IMR-90 (cell line): ENCODE results near the gene SAMD11. TPM values are rescaled to one million over a fixed set of nuclear protein-coding genes. Genes with fewer than 3 reads are reported as not detected.

Source experiments
- ATAC-seq: fragments of 200-7000 bp; cut with Tn5 transposase; 2 replicates; pipeline ENCODE4 v1.9.1; 2020; ENCODE audit warnings: low read depth, mild to moderate bottlenecking, moderate library complexity
- BruUV-seq: library from RNA; stranded (reverse); fragments of 400-500 nt; replicated peaks from 2 replicates; lab custom pipeline; 2021; lab: Mats Ljungman, UMichigan
- CTCF ChIA-PET: fragments of 300-600 bp; formaldehyde crosslinking; extraction: SDS; loops from one replicate; lab custom pipeline; 2021; ENCODE audit warnings: antibody characterized with exemption; lab: Yijun Ruan, JAX
- POLR2A ChIA-PET: fragments of 300-600 bp; sonication (Branson Sonifier 250); formaldehyde crosslinking; loops from one replicate; lab custom pipeline; 2022; ENCODE audit warnings: antibody characterized with exemption; ENCODE audit not compliant: unreplicated experiment; lab: Charles Lee
- DNase-seq: peaks from one replicate; pipeline ENCODE4 v3.0.0; 2013
- H2AFZ ChIP-seq: replicated peaks from 2 replicates; pipeline ENCODE3; 2013; ENCODE audit warnings: low read length, mild to moderate bottlenecking; ENCODE audit not compliant: poor library complexity
- H2AK5ac ChIP-seq: 2 replicates; pipeline ENCODE4 v1.6.1; 2013; ENCODE audit warnings: low read depth, low read length, inconsistent platforms
- H2AK9ac ChIP-seq: replicated peaks from 2 replicates; pipeline ENCODE3; 2013; ENCODE audit warnings: mild to moderate bottlenecking, low read depth, low read length, moderate library complexity; ENCODE audit not compliant: poor library complexity
- H2BK120ac ChIP-seq: 2 replicates; pipeline ENCODE4 v1.6.1; 2013; ENCODE audit warnings: low read depth, low read length, inconsistent platforms
- H2BK15ac ChIP-seq: 3 replicates; pipeline ENCODE4 v1.6.1; 2013; ENCODE audit warnings: low read depth, low read length, inconsistent platforms
- H2BK20ac ChIP-seq: 2 replicates; pipeline ENCODE4 v1.6.1; 2013; ENCODE audit warnings: low read depth, mild to moderate bottlenecking, inconsistent platforms, low read length, moderate library complexity
- H2BK5ac ChIP-seq: 2 replicates; pipeline ENCODE4 v1.6.1; 2013; ENCODE audit warnings: mild to moderate bottlenecking, low read depth, low read length, inconsistent platforms; ENCODE audit not compliant: poor library complexity, severe bottlenecking
- H3K14ac ChIP-seq: replicated peaks from 2 replicates; pipeline ENCODE4 v1.6.1; 2013; ENCODE audit warnings: low read depth, low read length, inconsistent platforms
- H3K18ac ChIP-seq: 2 replicates; pipeline ENCODE4 v1.6.1; 2013; ENCODE audit warnings: low read depth, low read length, control low read depth
- H3K23ac ChIP-seq: 2 replicates; pipeline ENCODE4 v1.6.1; 2013; ENCODE audit warnings: low read depth, low read length, inconsistent platforms
- H3K27ac ChIP-seq: 2 replicates; pipeline ENCODE4 v1.5.1; 2013; ENCODE audit warnings: mild to moderate bottlenecking, control low read depth, low read length; ENCODE audit not compliant: insufficient read depth
- H3K27me3 ChIP-seq: 2 replicates; pipeline ENCODE4 v1.6.1; 2013; ENCODE audit warnings: low read length; ENCODE audit not compliant: control insufficient read depth, insufficient read depth
- H3K36me3 ChIP-seq: 2 replicates; pipeline ENCODE4 v1.6.1; 2013; ENCODE audit warnings: low read length, mixed read lengths; ENCODE audit not compliant: control insufficient read depth, insufficient read depth
- H3K4ac ChIP-seq: 2 replicates; pipeline ENCODE4 v1.6.1; 2013; ENCODE audit warnings: low read depth, low read length, inconsistent platforms
- H3K4me1 ChIP-seq: 2 replicates; pipeline ENCODE4 v1.6.1; 2013; ENCODE audit warnings: low read length, mixed read lengths; ENCODE audit not compliant: control insufficient read depth, insufficient read depth
- H3K4me2 ChIP-seq: 2 replicates; pipeline ENCODE4 v1.6.1; 2013; ENCODE audit warnings: low read depth, mild to moderate bottlenecking, control low read depth, low read length, moderate library complexity
- H3K4me3 ChIP-seq: 2 replicates; pipeline ENCODE4 v1.5.1; 2013; ENCODE audit warnings: low read depth, mild to moderate bottlenecking, control low read depth, low read length, moderate library complexity; ENCODE audit not compliant: insufficient read depth
- H3K56ac ChIP-seq: 2 replicates; pipeline ENCODE4 v1.6.1; 2013; ENCODE audit warnings: low read length, inconsistent platforms; ENCODE audit not compliant: insufficient read depth; ENCODE audit errors: extremely low read depth
- H3K79me1 ChIP-seq, 2 experiments: 2 replicates each; pipeline ENCODE4 v1.6.1; 2013; ENCODE audit warnings: low read length in 2 of 2, inconsistent platforms in 1 of 2, low read depth in 1 of 2
- H3K9ac ChIP-seq: 2 replicates; pipeline ENCODE4 v1.6.1; 2013; ENCODE audit warnings: low read depth, low read length, control low read depth
- H3K9me1 ChIP-seq: 2 replicates; pipeline ENCODE4 v1.6.1; 2013; ENCODE audit warnings: low read length, inconsistent platforms; ENCODE audit not compliant: insufficient read depth
- H3K9me3 ChIP-seq: 2 replicates; pipeline ENCODE4 v1.6.1; 2013; ENCODE audit warnings: low read length; ENCODE audit not compliant: control insufficient read depth, insufficient read depth
- H4K20me1 ChIP-seq: 2 replicates; pipeline ENCODE4 v1.6.1; 2013; ENCODE audit warnings: low read length, inconsistent platforms; ENCODE audit not compliant: insufficient read depth
- H4K5ac ChIP-seq: 2 replicates; pipeline ENCODE4 v1.6.1; 2013; ENCODE audit warnings: mild to moderate bottlenecking, low read depth, low read length, control low read depth
- H4K8ac ChIP-seq, 2 experiments: 2 replicates each; pipeline ENCODE4 v1.6.1; 2013; ENCODE audit warnings: low read depth in 2 of 2, low read length in 2 of 2, control low read depth in 1 of 2, inconsistent platforms in 1 of 2
- H4K91ac ChIP-seq: 2 replicates; pipeline ENCODE4 v1.6.1; 2013; ENCODE audit warnings: low read depth, low read length, inconsistent platforms; ENCODE audit not compliant: insufficient read depth
- BHLHE40 ChIP-seq: fragments of 150-350 bp; IDR thresholded peaks from 2 replicates; pipeline ENCODE4 v1.6.1; 2016; ENCODE audit warnings: mild to moderate bottlenecking, low read depth, low read length
- CEBPB ChIP-seq: IDR thresholded peaks from 2 replicates; pipeline ENCODE4 v1.6.1; 2012; ENCODE audit warnings: low read depth, low read length, improper control_type of control experiment
- CHD1 ChIP-seq: IDR thresholded peaks from 2 replicates; pipeline ENCODE4 v1.6.1; 2012; ENCODE audit warnings: low read depth, low read length, improper control_type of control experiment
- CTCF ChIP-seq: conservative IDR thresholded peaks from 2 replicates; pipeline ENCODE4 v1.5.1; 2012; ENCODE audit warnings: mild to moderate bottlenecking, low read depth, low read length, improper control_type of control experiment
- ELK1 ChIP-seq: fragments of 150-350 bp; IDR thresholded peaks from 2 replicates; pipeline ENCODE4 v1.6.1; 2016; ENCODE audit warnings: low read depth, mild to moderate bottlenecking, low read length, moderate library complexity, borderline replicate concordance
- FOS ChIP-seq: fragments of 150-350 bp; IDR thresholded peaks from 2 replicates; pipeline ENCODE4 v1.6.1; 2016; ENCODE audit warnings: low read depth, low read length
- MAFK ChIP-seq: IDR thresholded peaks from 2 replicates; pipeline ENCODE4 v1.6.1; 2012; ENCODE audit warnings: low read depth, low read length, improper control_type of control experiment
- MAZ ChIP-seq: IDR thresholded peaks from 2 replicates; pipeline ENCODE4 v1.6.1; 2012; ENCODE audit warnings: low read depth, mild to moderate bottlenecking, low read length, improper control_type of control experiment, moderate library complexity, borderline replicate concordance
- MXI1 ChIP-seq: IDR thresholded peaks from 2 replicates; pipeline ENCODE4 v1.6.1; 2012; ENCODE audit warnings: low read depth, mild to moderate bottlenecking, low read length, moderate library complexity, borderline replicate concordance
- NFE2L2 ChIP-seq: fragments of 150-350 bp; IDR thresholded peaks from 2 replicates; pipeline ENCODE4 v1.6.1; 2016; ENCODE audit warnings: low read depth, mild to moderate bottlenecking, low read length
- POLR2A ChIP-seq: IDR thresholded peaks from 2 replicates; pipeline ENCODE4 v1.6.1; 2012; ENCODE audit warnings: mild to moderate bottlenecking, low read depth, low read length
- RAD21 ChIP-seq: IDR thresholded peaks from 2 replicates; pipeline ENCODE4 v1.6.1; 2012; ENCODE audit warnings: low read length, improper control_type of control experiment
- RCOR1 ChIP-seq: IDR thresholded peaks from 2 replicates; pipeline ENCODE4 v1.6.1; 2012; ENCODE audit warnings: mild to moderate bottlenecking, low read length, improper control_type of control experiment; ENCODE audit not compliant: insufficient replicate concordance
- RFX5 ChIP-seq: IDR thresholded peaks from 2 replicates; pipeline ENCODE4 v1.8.0; 2012; ENCODE audit warnings: low read depth, mild to moderate bottlenecking, low read length, moderate library complexity
- SMC3 ChIP-seq: fragments of 150-350 bp; IDR thresholded peaks from 2 replicates; pipeline ENCODE4 v1.6.1; 2016; ENCODE audit warnings: low read depth, mild to moderate bottlenecking, antibody characterized with exemption, low read length, moderate library complexity
- USF2 ChIP-seq: fragments of 150-350 bp; IDR thresholded peaks from 2 replicates; pipeline ENCODE4 v1.6.1; 2017; ENCODE audit warnings: mild to moderate bottlenecking, antibody characterized with exemption, low read length, low read depth
- WGBS, 2 experiments: methylation state at CpG; one replicate each; pipeline versions ENCODE4 v1.1.5 to v1.1.7; 2013; ENCODE audit warnings: missing lambda C conversion rate in 2 of 2; ENCODE audit not compliant: insufficient read length in 1 of 2; ENCODE audit errors: extremely low coverage in 2 of 2; 5-methylcytosine and 5-hydroxymethylcytosine counted together
- dilution Hi-C: fragments of 300-500 bp; cut with HindIII; formaldehyde crosslinking; loops from one replicate; pipeline ENCODE4 v1.14.3; 2018; ENCODE audit warnings: low sequenced_read_pairs; ENCODE audit not compliant: unreplicated experiment
- in situ Hi-C: fragments of 300-500 bp; cut with MboI; formaldehyde crosslinking; loops from 3 replicates; pipeline ENCODE4 v1.14.3; 2019; ENCODE audit warnings: low sequenced_read_pairs, inconsistent platforms, mixed read lengths
- intact Hi-C: fragments of 100-400 bp; cut with micrococcal nuclease; formaldehyde crosslinking; loops from 2 replicates; pipeline ENCODE4 v1.10.0; 2022
- polyA plus RNA-seq, 3 experiments: library from polyadenylated mRNA; depleted of rRNA; stranded (reverse); fragments of >200 nt; gene quantifications; 2 replicates each; pipeline ENCODE4 v1.2.3, GENCODE V29; 2012; ENCODE audit warnings: low replicate concordance in 1 of 3
- total RNA-seq: library from RNA; depleted of rRNA; stranded (reverse); fragments of >200 nt; gene quantifications from 2 replicates; pipeline ENCODE4 v1.2.3, GENCODE V29; 2012

The SAMD11 gene
- total and polyA plus RNA-seq, 2 of the 4 experiments (the other 2 are of a cell fraction), result 5.9 to 22.9 TPM

- in situ Hi-C loops, result no loop called here
- dilution Hi-C loops, result no loop called here
- Histone ChIP-seq H4K91ac (no peak overlapping the region), H3K56ac (no peak overlapping the region), H3K4me1 (peaks cover 19% of the 10 kb centered on the region), H3K14ac (no peak overlapping the region), H3K9me3 (no peaks in the 10 kb centered on the region), H2AK5ac (no peak overlapping the region), H3K18ac (no peak overlapping the region), H3K27me3 (no peaks in the 10 kb centered on the region; the same call in 1 of the 2 replicates), H4K8ac (no peak overlapping the region), H2AFZ (no peak overlapping the region), H3K4me3 (no peak overlapping the region), H3K4me2 (no peak overlapping the region; the same call in 1 of the 2 replicates), H4K20me1 (no peaks in the 10 kb centered on the region; the same call in 1 of the 2 replicates), H3K4ac (no peak overlapping the region; the same call in 1 of the 2 replicates), H2BK15ac (no peak overlapping the region), H2BK120ac (no peak overlapping the region), H2AK9ac (peak overlapping the region; percentile 24), H2BK5ac (no peak overlapping the region), H4K5ac (no peak overlapping the region), H3K36me3 (peaks cover 2% of the 10 kb centered on the region; the same call in 1 of the 2 replicates), H3K9ac (no peak overlapping the region), H3K9me1 (peaks cover 5% of the 10 kb centered on the region), H3K79me1 (peaks cover 4 to 8% of the 10 kb centered on the region in 2 experiments; a peak in 1 of 4 replicates), H3K23ac (no peak overlapping the region), H3K27ac (no peak overlapping the region), H2BK20ac (no peak overlapping the region)
- no peak for TF ChIP-seq CHD1
- no peak for TF ChIP-seq NFE2L2
- no peak for TF ChIP-seq BHLHE40
- TF ChIP-seq CEBPB, result no peak
- no peak for TF ChIP-seq USF2
- no peak for TF ChIP-seq RFX5
- TF ChIP-seq MAFK, result no peak
- TF ChIP-seq ELK1, result no peak
- TF ChIP-seq MXI1, result no peak
- TF ChIP-seq POLR2A, result no peak
- TF ChIP-seq SMC3, result no peak
- TF ChIP-seq RCOR1, result no peak
- TF ChIP-seq RAD21, result no peak
- TF ChIP-seq FOS, result no peak
- TF ChIP-seq CTCF, result no peak
- TF ChIP-seq MAZ, result no peak
- POLR2A ChIA-PET, result no interaction called here
- ATAC-seq, result no peak
- no TSS peak for BruUV-seq
- CTCF ChIA-PET, result no interaction called here
- intact Hi-C loops, result no loop called here
- no CpG with 5 or more reads among the region's 7 CpGs for WGBS, 2 experiments
- no peak for DNase-seq
These were observed 6.7 kb upstream of the SAMD11 start for GRCh38 chr1:917076-917459.
